ENCODE measurements around the gene EIF1. TPM values are rescaled to one million over a fixed set of nuclear protein-coding genes. Genes with fewer than 3 reads are reported as not detected.
"Not testable (repeated sequence)": the region's sequence is repeated elsewhere in the genome, so short reads cannot be mapped to it uniquely, and the experiment has no call there.

The EIF1 gene
- total RNA-seq, 4 donors from 2014 or later, result 444 to 832 (median 685) TPM

GRCh38 chr17:41664587-41665565 lies 23.8 kb upstream of the EIF1 start:
- ATAC-seq (ENCODE audit: low FRiP score) (no peak), DNase-seq (ENCODE audit: low spot score) (no peak)
- no peak for TF ChIP-seq CTCF (IDR thresholded peaks at IDR 0.05)

GRCh38 chr17:41665566-41666236 lies 23.0 kb upstream of the EIF1 start:
- peak; percentile 69 for DNase-seq (ENCODE audit: low spot score)
- TF ChIP-seq CTCF (IDR thresholded peaks at IDR 0.05), result peak in 2 of 3 donors; percentile 82 to 97
- ATAC-seq (ENCODE audit: low FRiP score), result peak; percentile 90

GRCh38 chr17:41666237-41666641 lies 22.4 kb upstream of the EIF1 start:
- DNase-seq (ENCODE audit: low spot score), result no peak
- peak; percentile 44 for ATAC-seq (ENCODE audit: low FRiP score)
- no peak for TF ChIP-seq CTCF (IDR thresholded peaks at IDR 0.05)

- ATAC-seq (ENCODE audit: low FRiP score) (peak; percentile 67), DNase-seq (ENCODE audit: low spot score) (peak; percentile 67)
- peak in 2 of 3 donors; percentile 48 to 69 for TF ChIP-seq CTCF (IDR thresholded peaks at IDR 0.05)
Observed at GRCh38 chr17:41666708-41667279, 21.9 kb upstream of the EIF1 start.

- TF ChIP-seq CTCF (IDR thresholded peaks at IDR 0.05), result no peak
- DNase-seq (ENCODE audit: low spot score), result no peak
- no peak for ATAC-seq (ENCODE audit: low FRiP score)
Observed at GRCh38 chr17:41667280-41668041, 21.2 kb upstream of the EIF1 start.

GRCh38 chr17:41672153-41672552 lies 16.5 kb upstream of the EIF1 start:
- TF ChIP-seq CTCF (IDR thresholded peaks at IDR 0.05), result no peak
- no peak for ATAC-seq (ENCODE audit: low FRiP score)
- no peak for DNase-seq (ENCODE audit: low spot score)

GRCh38 chr17:41675157-41676057 lies 13.3 kb upstream of the EIF1 start:
- not testable (repeated sequence) for DNase-seq (ENCODE audit: low spot score); ATAC-seq (ENCODE audit: low FRiP score)
